NCI-H2227 treated with DMSO at 0.1 percent for 48 hours (cell line): ENCODE results near the gene VENTX.
"Not testable (repeated sequence)": the region's sequence is repeated elsewhere in the genome, so short reads cannot be mapped to it uniquely, and the experiment has no call there.

Source experiments
- DNase-seq: peaks from one replicate; lab custom pipeline; 2025; lab: John Stamatoyannopoulos, UW

Gene VENTX

DNA sequence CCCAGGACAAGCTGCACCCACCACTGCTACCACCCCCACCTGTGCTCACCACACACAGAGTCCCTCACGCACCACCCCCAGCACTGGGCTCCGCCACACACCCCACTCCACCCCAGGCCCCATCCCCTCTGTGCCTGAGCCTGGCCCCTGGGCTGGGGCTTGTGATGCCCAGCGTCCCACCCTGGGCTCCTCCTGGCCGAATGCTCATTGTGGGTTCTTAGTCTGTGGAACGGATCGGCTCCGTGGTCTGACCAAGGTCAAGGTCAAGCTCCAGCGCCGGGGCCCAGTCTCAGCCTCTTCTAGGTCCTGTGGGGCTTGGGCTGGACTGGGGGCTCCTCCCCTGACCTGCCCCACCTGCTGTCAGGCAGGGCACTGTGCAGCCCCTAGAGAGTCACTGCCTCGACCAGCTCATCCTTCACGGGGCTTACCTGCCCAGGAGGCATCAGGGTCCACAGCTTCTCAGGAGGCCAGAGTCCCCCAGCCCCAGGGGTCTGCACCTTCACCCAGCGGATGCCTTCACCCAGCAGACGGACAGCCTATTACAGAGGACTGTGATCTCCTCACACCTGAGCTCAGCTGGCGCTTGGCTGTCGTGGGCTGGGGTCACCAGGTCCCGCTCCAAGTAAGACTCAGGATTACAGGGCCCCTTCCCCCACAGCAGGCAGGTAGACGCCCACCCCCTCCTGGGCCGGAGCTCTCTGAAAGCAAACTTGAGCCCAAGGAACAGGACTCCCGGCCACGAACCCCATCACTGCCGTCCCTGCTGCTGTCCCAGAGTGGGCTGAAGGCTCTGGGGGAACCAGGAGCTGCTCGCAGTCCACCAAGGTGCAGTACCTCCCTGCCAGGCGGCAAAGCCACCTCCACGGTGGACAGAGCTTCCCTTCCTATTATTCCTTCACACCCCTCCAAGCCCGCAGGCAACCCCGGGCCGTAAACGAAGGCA is 22.9 kb upstream of the VENTX start:
- no peak for DNase-seq

DNA sequence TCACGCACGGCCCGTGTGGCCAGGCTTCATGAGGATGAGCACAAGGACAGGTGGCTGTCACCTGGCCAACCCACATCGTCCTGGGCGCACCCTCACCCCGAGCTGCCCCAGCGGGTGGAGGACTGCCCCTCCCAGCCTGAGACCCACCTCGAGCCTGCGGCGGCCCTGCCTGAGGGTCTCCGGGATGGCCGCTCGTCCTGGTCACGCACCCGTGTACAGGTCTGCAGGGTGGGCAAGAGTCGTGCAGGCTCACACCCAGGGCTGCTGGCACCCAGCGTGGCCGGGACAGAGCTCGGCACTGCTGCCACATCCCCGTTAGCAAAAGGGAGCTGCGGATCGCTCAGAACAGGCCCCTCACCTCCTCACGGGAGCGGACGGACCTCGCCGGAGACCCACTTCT is 22.1 kb upstream of the VENTX start:
- DNase-seq, result no peak

- DNase-seq, result no peak
Measured at GRCh38 chr10:133216776-133217175, 20.9 kb upstream of the VENTX start.

DNA sequence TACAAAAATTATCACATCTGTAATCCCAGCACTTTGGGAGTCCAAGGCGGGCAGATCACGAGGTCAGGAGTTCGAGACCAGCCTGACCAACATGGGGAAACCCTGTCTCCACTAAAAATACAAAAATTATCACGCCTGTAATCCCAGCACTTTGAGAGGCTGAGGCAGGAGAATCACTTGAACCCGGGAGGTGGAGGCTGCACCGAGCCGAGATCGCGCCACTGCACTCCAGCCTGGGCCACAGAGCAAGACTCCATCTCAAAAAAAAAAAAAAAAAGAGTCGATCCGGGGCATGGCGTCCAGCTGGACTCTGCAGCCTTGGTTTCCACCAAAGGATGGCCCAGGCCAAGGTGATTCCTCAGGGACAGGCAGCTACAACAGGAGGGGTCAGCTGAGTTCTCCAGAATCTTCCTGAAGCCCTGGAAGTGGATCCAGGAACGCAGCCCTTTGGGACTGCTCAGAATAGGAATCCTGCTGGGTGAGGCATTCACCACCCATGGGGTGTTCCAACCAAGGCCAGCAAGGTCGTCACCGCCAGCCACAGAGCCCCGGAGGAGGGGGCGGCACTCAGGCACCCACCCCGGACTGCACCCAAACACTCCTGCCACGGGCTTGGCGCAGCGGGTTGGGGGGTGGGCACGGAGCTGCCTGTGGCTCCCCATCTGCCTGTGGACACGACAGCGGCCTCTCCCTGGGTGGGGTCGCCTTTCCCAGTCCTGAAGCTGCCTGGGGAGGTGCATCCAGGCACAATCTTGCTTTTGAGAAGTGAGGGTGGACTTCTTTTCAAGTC is 19.7 kb upstream of the VENTX start:
- no peak for DNase-seq

GRCh38 chr10:133218891-133219290 is 18.8 kb upstream of the VENTX start:
- no peak for DNase-seq

- DNase-seq, result no peak
Measured at GRCh38 chr10:133219782-133220181, 17.9 kb upstream of the VENTX start.

GRCh38 chr10:133221331-133221730 is 16.3 kb upstream of the VENTX start:
- no peak for DNase-seq

GRCh38 chr10:133221756-133222155 is 15.9 kb upstream of the VENTX start:
- DNase-seq, result not testable (repeated sequence)

- DNase-seq, result no peak
Measured at GRCh38 chr10:133224076-133224475, 13.6 kb upstream of the VENTX start.

DNA sequence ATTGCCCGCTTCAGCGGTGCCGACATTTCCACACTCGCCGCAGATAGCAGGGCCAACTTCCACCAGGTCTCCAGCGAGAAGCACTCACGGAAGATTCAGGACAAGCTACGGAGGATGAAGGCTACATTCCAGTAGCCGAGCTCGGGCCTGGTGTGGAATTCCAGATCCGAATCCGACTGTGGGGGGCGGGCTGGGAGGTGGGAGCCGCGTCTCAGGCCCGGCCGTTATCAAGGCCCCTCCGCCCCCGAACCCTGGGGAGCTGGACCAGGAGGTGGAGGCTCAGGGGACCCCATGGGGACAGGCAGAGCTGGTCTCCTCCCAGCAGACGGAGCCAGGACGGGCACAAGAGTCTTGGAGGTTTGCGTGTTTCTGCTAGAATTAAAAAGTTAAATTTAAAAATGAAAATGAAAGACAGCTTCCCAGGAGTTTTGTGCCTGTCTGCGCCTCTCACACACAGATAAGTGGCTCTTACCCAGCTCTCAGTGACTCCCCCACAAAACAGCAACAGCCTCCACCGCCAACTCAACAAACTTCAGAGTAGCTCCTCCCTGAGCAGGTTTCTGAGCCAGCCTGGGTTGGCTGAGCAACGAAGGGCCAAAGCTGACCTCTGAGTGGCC is 12.8 kb upstream of the VENTX start:
- DNase-seq, result no peak

GRCh38 chr10:133225707-133226191 is 11.9 kb upstream of the VENTX start:
- DNase-seq, result no peak

- DNase-seq, result no peak
Measured at GRCh38 chr10:133226251-133226808, 11.3 kb upstream of the VENTX start.

- no peak for DNase-seq
Measured at GRCh38 chr10:133227256-133227655, 10.4 kb upstream of the VENTX start.

DNA sequence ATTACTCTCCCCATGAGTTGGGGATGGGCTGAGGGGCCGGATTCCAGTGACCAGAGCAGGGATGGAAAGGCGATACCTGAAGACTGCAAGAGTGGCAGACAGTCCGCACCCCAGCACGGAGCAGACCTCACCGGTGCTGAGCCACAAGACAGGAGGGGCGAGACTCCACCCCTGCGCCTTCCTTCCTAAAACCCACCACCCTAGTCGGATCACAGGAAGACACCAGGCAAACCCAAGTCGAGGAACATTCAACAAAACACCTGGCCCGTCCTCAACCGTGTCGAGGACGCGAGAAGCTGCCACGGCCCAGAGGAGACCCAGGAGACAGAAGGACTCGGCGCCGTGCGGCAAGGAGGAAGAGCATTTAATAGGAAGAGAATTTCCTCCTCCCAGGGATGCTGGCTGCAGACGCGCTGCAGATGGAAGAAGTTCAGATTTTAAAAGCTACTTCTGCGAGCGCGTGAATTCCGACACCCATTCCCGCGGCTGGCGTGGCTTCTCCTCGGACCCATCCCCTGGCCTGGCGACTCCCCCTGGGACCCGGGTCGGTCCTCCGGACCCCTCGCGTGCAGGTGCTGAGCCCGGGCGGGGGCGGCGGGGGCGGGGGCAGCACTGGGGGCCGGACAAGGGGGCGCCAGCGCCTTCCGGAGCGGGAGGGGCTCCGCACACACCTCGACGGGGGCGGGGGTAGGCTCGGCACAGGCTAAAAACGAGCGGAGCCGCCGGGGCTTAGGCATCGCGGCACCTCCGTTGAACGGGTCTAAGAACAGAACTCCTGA is 8.2 kb upstream of the VENTX start:
- DNase-seq, result no peak

- no peak for DNase-seq
Measured at GRCh38 chr10:133230044-133230361, 7.7 kb upstream of the VENTX start, which contains the start of gene UTF1. Gene UTF1, plus strand, starts transcription at chr10:133230217. Its CDS starts 72 bp downstream, at chr10:133230289.

DNA sequence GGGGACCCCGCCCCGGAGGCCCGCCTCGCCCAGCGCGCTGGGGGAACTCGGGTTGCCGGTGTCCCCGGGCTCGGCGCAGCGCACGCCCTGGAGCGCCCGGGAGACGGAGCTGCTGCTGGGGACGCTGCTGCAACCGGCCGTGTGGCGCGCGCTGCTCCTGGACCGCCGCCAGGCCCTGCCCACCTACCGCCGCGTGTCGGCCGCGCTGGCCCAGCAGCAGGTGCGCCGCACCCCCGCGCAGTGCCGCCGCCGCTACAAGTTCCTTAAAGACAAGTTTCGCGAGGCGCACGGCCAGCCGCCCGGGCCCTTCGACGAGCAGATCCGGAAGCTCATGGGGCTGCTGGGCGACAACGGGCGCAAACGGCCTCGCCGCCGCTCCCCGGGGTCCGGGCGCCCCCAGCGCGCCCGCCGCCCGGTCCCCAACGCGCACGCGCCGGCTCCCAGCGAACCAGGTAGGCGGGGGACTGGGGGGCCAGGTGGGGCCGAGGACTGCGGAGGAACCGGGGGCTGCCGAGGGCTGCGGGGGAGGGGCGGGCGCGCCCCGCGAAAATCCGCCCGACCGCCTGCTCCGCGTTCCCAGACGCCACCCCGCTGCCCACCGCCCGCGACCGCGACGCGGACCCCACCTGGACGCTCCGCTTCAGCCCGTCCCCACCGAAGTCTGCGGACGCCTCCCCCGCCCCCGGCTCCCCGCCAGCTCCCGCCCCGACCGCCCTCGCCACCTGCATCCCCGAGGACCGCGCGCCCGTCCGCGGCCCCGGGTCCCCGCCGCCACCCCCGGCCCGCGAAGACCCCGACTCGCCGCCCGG is 7.1 kb upstream of the VENTX start:
- DNase-seq, result no peak

- DNase-seq, result no peak
Measured at GRCh38 chr10:133231244-133231945, 6.3 kb upstream of the VENTX start.

- DNase-seq, result no peak
Measured at GRCh38 chr10:133231946-133232574, 5.6 kb upstream of the VENTX start.

DNA sequence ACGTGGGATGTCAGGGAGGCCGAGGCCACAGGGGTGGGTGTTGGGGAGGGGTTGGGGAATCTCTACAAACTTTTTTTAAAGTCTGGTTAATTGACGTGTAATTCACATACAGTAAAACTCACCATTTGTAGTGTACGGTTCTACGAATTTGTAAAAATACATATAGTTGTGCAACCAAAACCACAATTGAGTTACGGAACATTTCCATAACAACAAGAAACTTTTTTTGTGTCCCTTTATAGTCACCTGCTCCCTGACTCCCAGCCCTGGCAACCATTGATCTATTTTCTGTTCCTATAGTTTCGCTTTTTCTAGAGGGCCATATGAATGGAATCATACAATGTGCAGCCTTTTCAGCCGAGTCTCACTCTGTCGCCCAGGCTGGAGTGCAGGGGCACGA is 2.9 kb upstream of the VENTX start:
- not testable (repeated sequence) for DNase-seq
